Testis (tissue), 3 donors: ENCODE data around the gene STK17A. TPM values are rescaled to one million over a fixed set of nuclear protein-coding genes. Genes with fewer than 3 reads are reported as not detected.

Experiments
- DNase-seq: peaks from one replicate; pipeline ENCODE4 v3.0.0-alpha.2; 2019
- H3K27ac ChIP-seq, 2 donors: fragments of 200-600 bp; sonication (generic); one replicate each; pipeline ENCODE4 v1.5.1; 2019
- H3K27me3 ChIP-seq: fragments of 200-600 bp; sonication (generic); one replicate; pipeline ENCODE4 v1.5.1; 2019
- H3K36me3 ChIP-seq: fragments of 200-600 bp; sonication (generic); one replicate; pipeline ENCODE4 v1.5.1; 2017; ENCODE audit warnings: low read depth; ENCODE audit errors: missing control alignments
- H3K4me1 ChIP-seq: fragments of 200-600 bp; sonication (generic); one replicate; pipeline ENCODE4 v1.5.1; 2019
- H3K4me3 ChIP-seq, 2 donors: fragments of 200-600 bp; sonication (generic); one replicate each; pipeline ENCODE4 v1.5.1; 2017 to 2019
- H3K9me3 ChIP-seq: fragments of 200-600 bp; sonication (generic); one replicate; pipeline ENCODE4 v1.5.1; 2017
- POLR2A ChIP-seq: fragments of 450-650 bp; IDR thresholded peaks from one replicate; pipeline ENCODE4 v1.6.1; 2017; ENCODE audit warnings: antibody characterized with exemption, mild to moderate bottlenecking, moderate library complexity
- WGBS, 2 donors: methylation state at CpG; one replicate each; pipeline ENCODE4 v1.1.5; 2018; 5-methylcytosine and 5-hydroxymethylcytosine counted together
- intact Hi-C: fragments of 100-400 bp; cut with DNase I; formaldehyde crosslinking; loops from one replicate; pipeline ENCODE4 v1.15.1; 2023; ENCODE audit warnings: low total_unique reads
- polyA plus RNA-seq: library from polyadenylated mRNA; stranded (reverse); fragments of 350-450 nt; fragmentation: Illumina TruSeq; extraction: RNeasy Lipid Tissue Mini Kit (QIAGEN cat#74804); gene quantifications from one replicate; pipeline ENCODE4 v1.2.3, GENCODE V29; 2014; ENCODE audit warnings: low read depth, low replicate concordance; ENCODE audit not compliant: insufficient read depth
- total RNA-seq, 2 donors: library from RNA; depleted of rRNA; stranded (reverse); fragments of >200 nt; gene quantifications; one replicate each; pipeline ENCODE4 v1.2.3, GENCODE V29; 2016
- TF ChIP-seq, protein P1 (sequence below), 3 experiments: fragments of 450-650 bp in 2 of 3; fragments of 200-600 bp in 1 of 3; sonication (generic) in 1 of 3; IDR thresholded peaks; one replicate each; pipeline ENCODE4 v1.5.1; 2016 to 2019; ENCODE audit warnings: antibody characterized with exemption in 3 of 3, mild to moderate bottlenecking in 2 of 3, moderate library complexity in 1 of 3

Gene STK17A
- total and polyA plus RNA-seq, 3 donors from 2014 or later, result 14.8 to 43.2 (median 18.8) TPM

DNA sequence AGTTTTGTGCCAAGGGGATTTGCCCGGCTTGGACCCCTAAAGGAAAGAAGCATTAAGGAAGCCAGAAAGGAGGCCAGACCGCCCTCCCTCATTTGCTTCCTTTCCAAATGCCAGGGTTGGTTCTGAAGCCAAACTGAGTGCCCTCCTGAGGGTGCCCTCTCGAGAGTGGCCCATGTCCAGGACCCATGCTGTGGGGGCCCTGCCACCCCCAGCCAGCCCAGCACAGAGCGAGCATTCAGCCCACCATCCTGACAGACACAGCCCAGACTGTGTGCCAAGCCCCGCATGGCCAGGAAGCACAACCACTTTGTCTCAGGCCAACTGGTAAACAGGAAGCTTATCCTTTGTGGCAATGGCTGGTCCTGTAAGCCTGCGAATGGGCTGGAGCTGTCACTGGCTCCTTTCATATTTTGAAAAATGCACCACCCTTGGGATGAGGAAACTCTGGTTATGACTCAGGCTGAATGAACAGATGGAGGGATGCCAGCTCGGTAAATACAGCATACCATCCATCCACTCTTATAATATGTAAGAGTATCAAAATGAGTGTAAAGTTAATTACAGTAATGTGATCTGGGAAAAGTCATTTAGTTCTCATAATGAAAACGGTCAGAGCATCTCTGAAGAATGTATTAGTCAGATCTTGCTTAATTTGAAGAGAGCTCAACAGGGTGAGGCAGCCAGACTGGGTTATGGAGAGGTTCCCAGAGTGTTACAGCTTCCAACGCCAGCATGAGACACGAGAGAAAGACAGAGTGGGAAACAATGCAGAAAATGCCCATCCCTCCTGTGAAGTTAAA, 65.0 kb downstream of the STK17A start:
- intact Hi-C loops, result no loop called here
- H3K36me3 ChIP-seq, result no peaks in the 10 kb centered on the region
- TF ChIP-seq, protein P1, sequence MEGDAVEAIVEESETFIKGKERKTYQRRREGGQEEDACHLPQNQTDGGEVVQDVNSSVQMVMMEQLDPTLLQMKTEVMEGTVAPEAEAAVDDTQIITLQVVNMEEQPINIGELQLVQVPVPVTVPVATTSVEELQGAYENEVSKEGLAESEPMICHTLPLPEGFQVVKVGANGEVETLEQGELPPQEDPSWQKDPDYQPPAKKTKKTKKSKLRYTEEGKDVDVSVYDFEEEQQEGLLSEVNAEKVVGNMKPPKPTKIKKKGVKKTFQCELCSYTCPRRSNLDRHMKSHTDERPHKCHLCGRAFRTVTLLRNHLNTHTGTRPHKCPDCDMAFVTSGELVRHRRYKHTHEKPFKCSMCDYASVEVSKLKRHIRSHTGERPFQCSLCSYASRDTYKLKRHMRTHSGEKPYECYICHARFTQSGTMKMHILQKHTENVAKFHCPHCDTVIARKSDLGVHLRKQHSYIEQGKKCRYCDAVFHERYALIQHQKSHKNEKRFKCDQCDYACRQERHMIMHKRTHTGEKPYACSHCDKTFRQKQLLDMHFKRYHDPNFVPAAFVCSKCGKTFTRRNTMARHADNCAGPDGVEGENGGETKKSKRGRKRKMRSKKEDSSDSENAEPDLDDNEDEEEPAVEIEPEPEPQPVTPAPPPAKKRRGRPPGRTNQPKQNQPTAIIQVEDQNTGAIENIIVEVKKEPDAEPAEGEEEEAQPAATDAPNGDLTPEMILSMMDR (IDR thresholded peaks at IDR 0.05), result no peak
- no peak for TF ChIP-seq POLR2A
- H3K27ac ChIP-seq, result peak overlapping the region; percentile 51 to 69
- WGBS, 2 donors, result 53 to 54% methylated on average over 9 to 10 of the region's 10 CpGs
- H3K4me3 ChIP-seq, result no peak overlapping the region
- no peaks in the 10 kb centered on the region for H3K9me3 ChIP-seq
- H3K27me3 ChIP-seq, result no peaks in the 10 kb centered on the region
- peaks cover 13% of the 10 kb centered on the region for H3K4me1 ChIP-seq
- DNase-seq, result no peak

DNA sequence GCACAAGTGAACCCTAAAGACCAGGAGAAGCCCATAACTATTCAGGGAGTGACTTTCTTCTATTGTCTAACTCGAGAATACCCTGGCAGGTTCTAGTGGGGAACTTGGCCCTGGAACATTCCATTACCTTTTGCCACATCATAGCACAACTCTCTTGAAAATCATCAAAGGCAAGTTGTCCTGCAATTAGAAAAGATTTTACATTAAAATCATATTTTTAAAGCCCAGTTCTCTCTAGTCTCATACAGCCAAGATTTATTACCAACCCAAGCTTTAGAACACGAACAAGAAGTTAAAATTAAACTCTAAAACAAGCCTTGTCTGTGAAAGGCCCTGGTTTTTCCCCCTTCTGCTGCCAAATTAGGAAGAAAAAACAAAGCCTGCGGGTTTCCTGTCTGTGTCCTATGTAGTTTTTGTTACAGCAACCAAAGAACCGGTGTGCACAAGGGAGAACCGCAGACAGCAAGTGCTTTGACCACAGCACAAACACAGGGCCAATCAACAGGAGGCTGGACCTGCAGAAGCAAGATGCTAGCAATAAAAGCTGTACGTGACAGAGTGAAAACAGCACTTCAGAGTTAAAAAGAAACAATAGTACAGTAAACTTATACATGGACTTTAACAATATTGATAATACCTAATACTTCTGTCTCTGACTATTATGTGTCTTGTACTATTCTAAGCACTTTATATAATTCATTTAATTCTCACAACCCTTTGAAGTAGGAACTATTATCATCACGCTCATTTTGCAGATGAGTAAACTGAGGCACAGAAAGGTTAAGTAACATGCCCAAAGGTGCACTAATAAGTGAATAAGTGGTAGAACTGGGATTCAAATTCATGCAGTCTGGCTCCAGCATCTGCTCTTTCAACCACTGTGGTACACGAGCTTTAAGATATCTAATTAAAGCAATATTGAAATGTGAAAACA, 65.8 kb downstream of the STK17A start:
- Histone ChIP-seq H3K4me1 (peaks cover 13% of the 10 kb centered on the region), H3K27me3 (no peaks in the 10 kb centered on the region), H3K27ac (peak overlapping the region; percentile 51 to 69), H3K36me3 (no peaks in the 10 kb centered on the region), H3K4me3 (no peak overlapping the region), H3K9me3 (no peaks in the 10 kb centered on the region)
- no peak for DNase-seq
- intact Hi-C loops, result no loop called here
- no peak for TF ChIP-seq POLR2A
- TF ChIP-seq, protein P1 (IDR thresholded peaks at IDR 0.05), result no peak
- WGBS, 2 donors, result 44 to 45% methylated on average over 8 of the region's 8 CpGs

DNA sequence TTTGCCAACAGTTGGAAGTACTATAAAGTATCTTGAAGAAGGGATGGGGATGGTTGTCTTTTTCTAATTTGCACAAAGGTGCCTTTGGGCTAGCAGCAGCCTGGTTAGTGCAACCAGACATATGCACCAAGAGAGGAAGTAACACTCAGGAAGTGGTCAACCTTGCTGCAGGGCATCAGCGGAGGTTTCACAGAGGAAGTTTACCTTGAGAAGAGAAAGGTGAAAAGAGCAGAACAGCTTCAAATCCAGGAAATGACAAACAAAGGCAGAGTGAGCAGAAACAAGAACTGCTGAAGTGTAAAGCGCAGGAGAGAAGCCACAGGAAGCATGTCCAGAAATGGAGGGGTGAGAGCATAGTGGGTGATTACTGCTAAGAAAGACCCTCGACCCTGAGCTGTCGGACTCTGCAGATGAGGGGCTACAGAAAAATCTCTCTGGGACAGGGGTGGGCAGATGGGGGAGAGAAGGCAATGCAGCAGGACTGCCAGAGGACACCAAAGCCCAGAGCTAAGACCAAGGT, 66.9 kb downstream of the STK17A start:
- H3K4me3 ChIP-seq, result no peak overlapping the region
- no peaks in the 10 kb centered on the region for H3K9me3 ChIP-seq
- peak overlapping the region in 1 of 2 donors; percentile 50 for H3K27ac ChIP-seq
- H3K36me3 ChIP-seq, result no peaks in the 10 kb centered on the region
- intact Hi-C loops, result no loop called here
- no peak for TF ChIP-seq POLR2A
- TF ChIP-seq, protein P1 (IDR thresholded peaks at IDR 0.05), result no peak
- H3K4me1 ChIP-seq, result peaks cover 13% of the 10 kb centered on the region
- no peak for DNase-seq
- H3K27me3 ChIP-seq, result no peaks in the 10 kb centered on the region
- 71 to 86% methylated on average over 4 of the region's 4 CpGs for WGBS, 2 donors

DNA sequence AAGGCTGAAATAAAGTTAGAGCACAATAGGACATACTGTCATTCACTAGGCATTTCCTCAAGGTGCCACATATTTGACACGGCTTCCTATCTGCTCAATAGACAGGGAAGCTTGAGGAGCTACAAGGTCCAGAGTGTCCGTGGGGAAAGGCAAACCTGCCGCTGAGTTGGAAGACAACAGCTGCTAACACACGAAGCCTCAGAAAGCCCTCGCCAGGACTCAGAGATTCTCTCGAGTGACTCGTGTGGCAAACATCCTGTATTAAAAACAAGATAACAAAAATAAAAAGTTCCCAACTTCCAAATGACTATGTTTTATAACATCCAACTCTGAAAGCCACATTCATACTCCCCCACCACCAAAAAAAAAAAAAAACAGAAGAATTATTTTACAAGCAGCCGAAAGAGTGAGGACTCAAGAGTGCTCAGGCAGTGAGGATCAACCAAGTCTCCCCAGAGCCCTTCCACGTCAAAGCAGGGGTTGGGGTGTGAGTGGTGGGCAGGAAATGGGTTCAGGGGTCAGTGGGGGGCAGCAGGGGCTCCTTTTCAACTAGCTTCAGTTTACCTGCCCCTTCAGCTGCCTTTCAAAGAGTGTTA, 67.6 kb downstream of the STK17A start:
- no peaks in the 10 kb centered on the region for H3K9me3 ChIP-seq
- H3K4me3 ChIP-seq, result no peak overlapping the region
- 37 to 49% methylated on average over 9 of the region's 9 CpGs for WGBS, 2 donors
- H3K27ac ChIP-seq, result peak overlapping the region in 1 of 2 donors; percentile 50
- no peak for DNase-seq
- H3K27me3 ChIP-seq, result no peaks in the 10 kb centered on the region
- no peaks in the 10 kb centered on the region for H3K36me3 ChIP-seq
- peaks cover 13% of the 10 kb centered on the region for H3K4me1 ChIP-seq
- TF ChIP-seq, protein P1 (IDR thresholded peaks at IDR 0.05), result no peak
- TF ChIP-seq POLR2A, result no peak
- intact Hi-C loops, result no loop called here
